ENCODE data around the gene TMEM165. TPM values are rescaled to one million over a fixed set of nuclear protein-coding genes. Genes with fewer than 3 reads are reported as not detected.

The TMEM165 gene
- total RNA-seq, 1 experiment from 2014 or later = 165 TPM

GRCh38 chr4:55411621-55412020 is 15.9 kb downstream of the TMEM165 start:
- H3K4me2 ChIP-seq (ENCODE audit: low read depth, low read length, poor library complexity, severe bottlenecking) = no peak overlapping the region
- H3K9ac ChIP-seq (ENCODE audit: low read length) = no peak overlapping the region
- H3K4me1 ChIP-seq (ENCODE audit: low read length) = peaks cover 32% of the 10 kb centered on the region
- H3K4me3 ChIP-seq (ENCODE audit: low read length) = no peak overlapping the region
- peaks cover 91% of the 10 kb centered on the region for H3K79me2 ChIP-seq (ENCODE audit: low read length)
- DNase-seq = no peak
- no peaks in the 10 kb centered on the region for H3K9me3 ChIP-seq (ENCODE audit: low read length)
- peaks cover 45% of the 10 kb centered on the region; the same call in 1 of the 2 replicates for H3K36me3 ChIP-seq (ENCODE audit: insufficient read depth, low read length)
- peaks cover 59% of the 10 kb centered on the region for H4K20me1 ChIP-seq (ENCODE audit: insufficient read depth, low read depth, low read length)
- H3K27ac ChIP-seq (ENCODE audit: low read length) = no peak overlapping the region
- H3K27me3 ChIP-seq (ENCODE audit: low read length) = no peaks in the 10 kb centered on the region
- no peaks in the 10 kb centered on the region for H3K9me2 ChIP-seq (replicated peaks; ENCODE audit: insufficient read depth, low read length)
- H2AFZ ChIP-seq (ENCODE audit: low read length) = no peak overlapping the region

- H3K9me2 ChIP-seq (replicated peaks; ENCODE audit: insufficient read depth, low read length) = no peaks in the 10 kb centered on the region
Observed at GRCh38 chr4:55416176-55416575, 20.4 kb downstream of the TMEM165 start.

GRCh38 chr4:55424791-55425190 is 29.0 kb downstream of the TMEM165 start:
- H3K9ac ChIP-seq (ENCODE audit: low read length) = no peak overlapping the region
- H3K4me3 ChIP-seq (ENCODE audit: low read length) = no peak overlapping the region
- H3K4me1 ChIP-seq (ENCODE audit: low read length) = no peaks in the 10 kb centered on the region
- DNase-seq = no peak
- no peaks in the 10 kb centered on the region for H3K9me2 ChIP-seq (replicated peaks; ENCODE audit: insufficient read depth, low read length)
- peaks cover 10% of the 10 kb centered on the region; the same call in 1 of the 2 replicates for H4K20me1 ChIP-seq (ENCODE audit: insufficient read depth, low read depth, low read length)
- peaks cover 63% of the 10 kb centered on the region for H3K36me3 ChIP-seq (ENCODE audit: insufficient read depth, low read length)
- no peak overlapping the region for H3K27ac ChIP-seq (ENCODE audit: low read length)
- no peaks in the 10 kb centered on the region for H3K9me3 ChIP-seq (ENCODE audit: low read length)
- H3K4me2 ChIP-seq (ENCODE audit: low read depth, low read length, poor library complexity, severe bottlenecking) = no peak overlapping the region
- H2AFZ ChIP-seq (ENCODE audit: low read length) = no peak overlapping the region
- peaks cover 32% of the 10 kb centered on the region for H3K79me2 ChIP-seq (ENCODE audit: low read length)
- no peaks in the 10 kb centered on the region for H3K27me3 ChIP-seq (ENCODE audit: low read length)

More at GRCh38 chr4:55416176-55416575, 20.4 kb downstream of the TMEM165 start:
- Histone ChIP-seq H3K79me2 (ENCODE audit: low read length) (peaks cover 80% of the 10 kb centered on the region), H4K20me1 (ENCODE audit: insufficient read depth, low read depth, low read length) (peaks cover 31% of the 10 kb centered on the region), H3K4me3 (ENCODE audit: low read length) (no peak overlapping the region), H3K9me3 (ENCODE audit: low read length) (no peaks in the 10 kb centered on the region), H3K4me2 (ENCODE audit: low read depth, low read length, poor library complexity, severe bottlenecking) (no peak overlapping the region), H2AFZ (ENCODE audit: low read length) (no peak overlapping the region), H3K4me1 (ENCODE audit: low read length) (no peaks in the 10 kb centered on the region), H3K36me3 (ENCODE audit: insufficient read depth, low read length) (peaks cover 56% of the 10 kb centered on the region; the same call in 1 of the 2 replicates), H3K9ac (ENCODE audit: low read length) (no peak overlapping the region), H3K27me3 (ENCODE audit: low read length) (no peaks in the 10 kb centered on the region), H3K27ac (ENCODE audit: low read length) (no peak overlapping the region)
- DNase-seq = no peak

- DNase-seq = no peak
- peaks cover 58% of the 10 kb centered on the region for H3K36me3 ChIP-seq (ENCODE audit: insufficient read depth, low read length)
- H4K20me1 ChIP-seq (ENCODE audit: insufficient read depth, low read depth, low read length) = no peaks in the 10 kb centered on the region
- no peaks in the 10 kb centered on the region for H3K9me2 ChIP-seq (replicated peaks; ENCODE audit: insufficient read depth, low read length)
- H2AFZ ChIP-seq (ENCODE audit: low read length) = no peak overlapping the region
- H3K27ac ChIP-seq (ENCODE audit: low read length) = no peak overlapping the region
- no peak overlapping the region for H3K9ac ChIP-seq (ENCODE audit: low read length)
- H3K27me3 ChIP-seq (ENCODE audit: low read length) = no peaks in the 10 kb centered on the region
- no peak overlapping the region for H3K4me2 ChIP-seq (ENCODE audit: low read depth, low read length, poor library complexity, severe bottlenecking)
- H3K79me2 ChIP-seq (ENCODE audit: low read length) = 0 out of 2 replicates have a peak, but pooled peaks cover 4% of the 10 kb centered on the region
- H3K9me3 ChIP-seq (ENCODE audit: low read length) = no peaks in the 10 kb centered on the region
- H3K4me3 ChIP-seq (ENCODE audit: low read length) = no peak overlapping the region
- peaks cover 4% of the 10 kb centered on the region for H3K4me1 ChIP-seq (ENCODE audit: low read length)
Observed at GRCh38 chr4:55431710-55432336, 36.1 kb downstream of the TMEM165 start.

GRCh38 chr4:55435141-55435841 is 39.5 kb downstream of the TMEM165 start:
- Histone ChIP-seq H2AFZ (ENCODE audit: low read length) (no peak overlapping the region), H3K4me1 (ENCODE audit: low read length) (peaks cover 4% of the 10 kb centered on the region), H4K20me1 (ENCODE audit: insufficient read depth, low read depth, low read length) (no peaks in the 10 kb centered on the region), H3K27me3 (ENCODE audit: low read length) (no peaks in the 10 kb centered on the region), H3K9me2 (replicated peaks; ENCODE audit: insufficient read depth, low read length) (no peaks in the 10 kb centered on the region), H3K4me2 (ENCODE audit: low read depth, low read length, poor library complexity, severe bottlenecking) (no peak overlapping the region), H3K4me3 (ENCODE audit: low read length) (no peak overlapping the region), H3K36me3 (ENCODE audit: insufficient read depth, low read length) (peaks cover 30% of the 10 kb centered on the region; the same call in 1 of the 2 replicates), H3K79me2 (ENCODE audit: low read length) (no peaks in the 10 kb centered on the region), H3K27ac (ENCODE audit: low read length) (no peak overlapping the region), H3K9me3 (ENCODE audit: low read length) (no peaks in the 10 kb centered on the region), H3K9ac (ENCODE audit: low read length) (no peak overlapping the region)
- DNase-seq = no peak

GRCh38 chr4:55437356-55437796 is 41.6 kb downstream of the TMEM165 start:
- Histone ChIP-seq H2AFZ (ENCODE audit: low read length) (no peak overlapping the region), H3K9ac (ENCODE audit: low read length) (no peak overlapping the region), H3K79me2 (ENCODE audit: low read length) (no peaks in the 10 kb centered on the region), H3K27ac (ENCODE audit: low read length) (no peak overlapping the region), H3K4me3 (ENCODE audit: low read length) (no peak overlapping the region), H3K9me3 (ENCODE audit: low read length) (no peaks in the 10 kb centered on the region), H3K4me2 (ENCODE audit: low read depth, low read length, poor library complexity, severe bottlenecking) (no peak overlapping the region), H3K27me3 (ENCODE audit: low read length) (no peaks in the 10 kb centered on the region), H3K4me1 (ENCODE audit: low read length) (no peaks in the 10 kb centered on the region), H3K36me3 (ENCODE audit: insufficient read depth, low read length) (peaks cover 19% of the 10 kb centered on the region; the same call in 1 of the 2 replicates), H4K20me1 (ENCODE audit: insufficient read depth, low read depth, low read length) (no peaks in the 10 kb centered on the region), H3K9me2 (replicated peaks; ENCODE audit: insufficient read depth, low read length) (no peaks in the 10 kb centered on the region)
- no peak for DNase-seq

GRCh38 chr4:55437823-55438222 is 42.1 kb downstream of the TMEM165 start:
- DNase-seq = no peak
- Histone ChIP-seq H3K4me3 (ENCODE audit: low read length) (no peak overlapping the region), H3K27ac (ENCODE audit: low read length) (no peak overlapping the region), H3K4me1 (ENCODE audit: low read length) (no peaks in the 10 kb centered on the region), H3K9me3 (ENCODE audit: low read length) (no peaks in the 10 kb centered on the region), H4K20me1 (ENCODE audit: insufficient read depth, low read depth, low read length) (no peaks in the 10 kb centered on the region), H2AFZ (ENCODE audit: low read length) (no peak overlapping the region), H3K27me3 (ENCODE audit: low read length) (no peaks in the 10 kb centered on the region), H3K4me2 (ENCODE audit: low read depth, low read length, poor library complexity, severe bottlenecking) (no peak overlapping the region), H3K9me2 (replicated peaks; ENCODE audit: insufficient read depth, low read length) (no peaks in the 10 kb centered on the region), H3K36me3 (ENCODE audit: insufficient read depth, low read length) (peaks cover 18% of the 10 kb centered on the region; the same call in 1 of the 2 replicates), H3K79me2 (ENCODE audit: low read length) (no peaks in the 10 kb centered on the region), H3K9ac (ENCODE audit: low read length) (no peak overlapping the region)

- H3K9me3 ChIP-seq (ENCODE audit: low read length) = no peaks in the 10 kb centered on the region
- no peaks in the 10 kb centered on the region for H3K4me1 ChIP-seq (ENCODE audit: low read length)
- no peaks in the 10 kb centered on the region for H3K27me3 ChIP-seq (ENCODE audit: low read length)
- no peak overlapping the region for H3K4me3 ChIP-seq (ENCODE audit: low read length)
- DNase-seq = no peak
- H3K4me2 ChIP-seq (ENCODE audit: low read depth, low read length, poor library complexity, severe bottlenecking) = no peak overlapping the region
- no peak overlapping the region for H2AFZ ChIP-seq (ENCODE audit: low read length)
- H4K20me1 ChIP-seq (ENCODE audit: insufficient read depth, low read depth, low read length) = no peaks in the 10 kb centered on the region
- H3K36me3 ChIP-seq (ENCODE audit: insufficient read depth, low read length) = peaks cover 13% of the 10 kb centered on the region; the same call in 1 of the 2 replicates
- no peaks in the 10 kb centered on the region for H3K9me2 ChIP-seq (replicated peaks; ENCODE audit: insufficient read depth, low read length)
- no peak overlapping the region for H3K27ac ChIP-seq (ENCODE audit: low read length)
- H3K9ac ChIP-seq (ENCODE audit: low read length) = no peak overlapping the region
- H3K79me2 ChIP-seq (ENCODE audit: low read length) = no peaks in the 10 kb centered on the region
Observed at GRCh38 chr4:55438314-55438713, 42.6 kb downstream of the TMEM165 start.
